NCI-H526 (cell line): ENCODE results near the gene JMJD7.

ENCODE experiments used
- DNase-seq, 2 experiments: peaks; one replicate each; lab custom pipeline; 2025; lab: John Stamatoyannopoulos, UW

Gene JMJD7

DNA sequence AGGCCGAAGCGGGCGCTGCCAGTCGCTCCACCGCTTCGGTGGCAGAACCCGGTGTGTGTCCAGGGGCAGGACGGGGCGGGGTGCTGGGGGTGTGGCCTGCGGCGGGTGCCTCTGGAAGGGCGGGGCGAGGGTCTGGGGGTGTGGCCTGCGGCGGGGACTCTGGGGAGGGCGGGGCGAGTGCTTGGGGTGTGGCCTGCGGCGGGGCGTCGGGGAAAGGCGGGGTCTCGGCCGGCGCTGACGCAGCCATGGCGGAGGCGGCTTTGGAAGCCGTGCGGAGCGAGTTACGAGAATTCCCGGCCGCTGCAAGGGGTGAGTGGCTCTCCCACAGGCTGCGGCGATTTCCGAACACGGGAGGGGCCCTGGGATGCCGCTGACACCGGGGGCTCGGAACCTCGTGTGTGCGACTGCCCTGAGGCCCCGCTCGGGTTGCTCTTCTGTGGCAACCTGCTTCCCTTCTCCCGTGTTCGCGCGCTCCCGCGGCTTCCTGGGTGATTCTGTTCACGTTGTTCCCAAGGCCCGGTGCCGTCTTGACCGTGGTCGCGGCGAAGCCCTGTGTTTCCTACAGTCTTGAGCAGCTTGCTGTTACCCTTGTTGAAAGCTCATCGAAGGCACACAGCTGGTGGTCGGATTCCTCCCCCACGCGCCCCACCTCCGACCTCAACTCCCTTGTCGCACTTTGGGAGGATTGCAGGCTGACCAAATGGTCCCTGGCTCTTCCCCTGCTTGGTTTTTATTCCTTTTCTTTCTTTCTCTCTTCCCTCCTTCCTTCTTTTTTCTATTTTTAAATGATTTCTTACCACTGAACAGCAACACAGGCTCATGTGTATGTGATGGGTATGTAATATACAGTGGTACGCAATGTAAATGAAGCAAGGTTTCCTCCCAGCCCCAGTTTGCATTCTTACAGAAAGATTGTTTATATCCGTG lies at the start of gene JMJD7:
JMJD7 (plus strand) TSS at position 213 of the 927 bp plus-strand sequence; CDS start at position 246, 33 bp downstream.
- DNase-seq = peak; percentile 37 to 92

DNA sequence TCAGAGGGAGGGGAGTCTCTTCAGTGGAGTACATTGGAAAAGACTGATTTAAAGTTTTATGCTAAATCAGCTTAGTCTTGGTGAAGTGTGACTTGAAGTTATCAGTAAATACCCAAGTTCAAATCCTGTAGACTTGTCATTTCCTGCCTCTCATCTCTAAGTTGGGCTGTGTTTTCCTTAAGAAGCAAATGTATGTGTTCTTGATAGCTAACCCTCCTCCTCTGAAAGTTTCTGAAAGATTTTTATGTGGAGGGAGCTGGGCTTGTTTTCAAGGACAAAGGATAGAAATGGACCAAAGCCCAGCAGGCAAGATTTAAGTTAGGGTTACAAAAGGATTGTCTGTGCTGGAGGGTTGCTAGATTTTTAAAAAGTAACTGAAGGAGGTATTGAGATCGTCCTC lies 49.4 kb upstream of the JMJD7 start:
- DNase-seq = no peak

DNA sequence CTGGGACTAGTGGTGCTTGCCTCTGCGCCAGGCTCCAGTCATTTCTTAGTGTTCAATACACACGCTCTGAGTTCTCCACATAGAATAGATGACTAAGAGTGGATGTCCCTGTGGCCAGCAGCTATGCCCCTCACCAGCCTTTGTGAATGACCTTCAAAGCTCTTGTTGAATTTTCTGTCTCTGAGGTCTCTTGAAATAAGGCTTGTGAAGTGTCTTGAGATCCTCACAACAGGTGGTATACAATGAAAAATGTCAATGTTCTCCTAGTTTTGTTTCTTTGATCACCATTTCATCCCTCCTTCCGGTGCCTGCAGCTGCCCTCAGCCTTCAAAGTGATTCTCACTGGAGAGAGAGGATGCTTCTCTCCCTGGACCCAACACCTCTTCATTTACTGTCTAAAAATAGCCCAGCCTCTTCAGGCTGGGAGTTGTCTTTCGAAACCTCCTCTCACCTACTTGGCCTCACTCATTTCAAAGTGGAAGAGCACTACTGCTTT lies 48.2 kb upstream of the JMJD7 start:
- no peak for DNase-seq

DNA sequence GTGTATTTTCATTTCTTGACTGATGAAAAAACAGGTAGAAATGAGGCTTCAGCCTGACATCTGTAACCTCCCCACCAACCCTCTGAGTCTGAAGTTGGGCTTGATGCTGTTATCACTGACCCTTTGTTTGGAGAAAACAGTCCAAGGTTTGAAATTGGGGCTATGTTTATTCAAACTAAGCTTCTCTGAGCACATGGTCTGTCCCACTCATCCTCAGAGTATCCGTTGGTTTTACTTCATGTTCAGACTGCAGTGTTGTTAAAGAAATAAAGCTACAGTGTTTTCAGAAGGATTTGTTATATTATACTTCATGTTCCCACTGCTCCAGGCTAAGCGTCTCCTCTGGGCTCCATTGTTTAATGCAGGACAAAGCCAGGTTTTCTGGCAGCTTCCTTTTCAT lies 47.6 kb upstream of the JMJD7 start:
- no peak for DNase-seq

DNA sequence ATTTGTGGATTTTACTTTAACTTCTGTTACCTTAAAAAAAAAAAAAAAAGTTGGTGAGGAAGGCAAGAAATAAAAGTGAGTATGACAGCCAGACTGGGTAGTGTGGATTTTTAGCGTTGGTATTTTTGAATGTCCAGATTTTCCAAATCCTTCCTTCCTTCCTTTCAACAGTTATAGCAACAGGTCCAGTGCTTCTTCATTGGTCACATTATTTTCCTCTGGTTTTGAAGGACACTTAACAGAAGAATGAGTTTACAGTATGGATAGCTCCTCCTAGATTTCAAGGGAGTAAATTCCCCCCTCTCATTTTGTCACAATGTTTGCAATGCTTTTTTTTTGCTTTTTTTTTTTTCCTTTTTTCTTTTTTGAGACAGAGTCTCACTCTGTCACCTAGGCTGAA lies 47.2 kb upstream of the JMJD7 start:
- DNase-seq = no peak

DNA sequence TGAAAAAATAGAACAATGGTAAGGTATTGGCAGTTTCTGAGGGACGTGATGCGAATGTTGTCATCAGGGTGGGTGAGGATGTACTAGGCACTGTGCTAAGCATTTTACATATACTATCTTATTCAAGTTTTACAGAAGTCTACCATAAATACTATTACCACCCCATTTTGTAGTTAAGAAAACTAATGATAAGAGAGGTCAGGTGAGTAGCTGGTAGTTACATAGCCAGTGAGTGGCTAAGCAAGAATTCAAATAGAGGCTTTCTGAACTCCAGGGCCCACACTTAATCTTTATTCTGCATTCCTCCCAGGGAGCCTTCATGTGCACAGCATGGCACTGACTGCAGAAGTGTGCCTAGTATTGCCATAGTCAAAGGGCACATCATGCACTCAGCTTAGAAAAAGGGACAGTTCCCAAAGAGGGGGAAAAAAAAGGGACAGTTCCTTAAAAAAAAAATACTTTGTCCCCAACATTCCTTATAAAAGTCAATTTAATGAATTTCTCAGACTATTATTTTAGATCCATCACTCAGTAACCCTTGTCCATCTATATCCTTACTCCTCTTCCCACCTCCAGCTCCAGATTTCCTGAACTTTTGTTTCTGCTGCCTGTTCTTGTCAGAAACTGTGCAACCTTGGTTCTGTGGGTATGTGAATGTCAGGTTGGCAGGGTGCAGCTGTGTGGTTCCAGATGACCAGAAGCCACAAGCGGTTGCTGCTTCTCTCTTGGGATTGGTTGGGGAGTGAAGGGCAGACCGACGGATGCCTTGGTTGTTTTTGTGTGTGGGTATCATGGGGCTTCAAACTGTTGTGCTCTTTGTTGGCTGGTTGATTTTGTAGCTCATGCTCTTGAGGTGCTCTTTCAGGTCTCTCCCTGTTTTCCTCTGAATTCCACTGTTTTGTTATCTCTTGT lies 45.3 kb upstream of the JMJD7 start:
- no peak for DNase-seq

DNA sequence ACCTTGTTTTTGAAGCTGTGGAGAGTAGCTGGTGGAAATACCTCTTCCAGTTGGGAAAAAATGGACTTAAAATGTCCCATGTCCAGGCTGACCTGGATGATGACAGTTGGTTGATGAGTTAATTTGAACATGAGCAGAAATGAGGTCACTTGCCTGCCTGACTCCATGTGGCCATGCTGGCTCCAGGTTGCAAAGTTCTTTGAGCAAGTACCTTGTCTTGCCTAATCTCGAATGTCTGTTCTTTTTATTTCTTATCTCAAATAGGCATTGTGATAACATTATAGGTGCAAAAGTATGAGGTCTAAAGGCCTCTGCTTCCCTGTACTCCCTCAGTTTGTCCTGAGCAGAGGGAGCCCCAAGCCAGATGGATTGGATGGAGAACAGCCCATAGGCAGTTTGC lies 44.6 kb upstream of the JMJD7 start:
- DNase-seq = no peak

DNA sequence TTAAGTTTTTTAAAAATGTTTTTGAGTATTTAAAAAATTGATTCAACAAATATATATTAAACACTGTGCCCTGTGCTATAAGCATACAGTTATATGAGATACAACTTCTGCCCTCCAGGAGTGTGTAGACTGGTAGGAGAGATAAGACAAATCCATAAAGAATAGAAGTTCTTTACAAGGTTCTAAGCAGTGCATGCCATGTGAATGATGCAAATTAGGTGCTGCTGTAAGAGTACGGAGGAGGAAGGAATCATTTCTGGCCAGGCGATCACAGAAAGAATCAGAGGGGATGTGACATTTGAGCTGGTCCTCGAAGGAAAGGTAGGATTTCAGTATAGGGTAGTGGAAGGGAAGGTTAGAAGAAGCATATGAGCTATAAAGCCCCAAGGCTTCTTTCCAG lies 39.6 kb upstream of the JMJD7 start:
- peak in 1 of 2 experiments; percentile 20 for DNase-seq

DNA sequence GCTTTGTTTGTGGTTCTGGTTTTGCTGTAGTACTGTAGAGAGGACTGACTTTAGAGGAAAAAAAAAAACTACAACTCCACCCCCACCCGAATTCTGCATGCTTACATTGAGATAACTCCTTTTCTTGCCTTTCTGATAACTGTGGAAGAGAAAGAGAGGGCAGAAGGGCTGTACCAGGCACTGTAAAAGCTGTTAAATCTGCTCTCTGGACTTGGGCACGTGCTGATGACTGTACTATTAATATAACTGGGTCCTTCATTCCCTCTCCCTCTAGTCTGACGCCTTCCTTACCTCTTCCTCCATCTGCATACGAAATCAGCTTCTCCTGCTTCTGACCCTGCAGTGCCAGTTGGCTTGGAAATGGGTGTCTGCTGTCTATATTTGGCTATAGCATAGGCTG lies 38.7 kb upstream of the JMJD7 start:
- no peak for DNase-seq

DNA sequence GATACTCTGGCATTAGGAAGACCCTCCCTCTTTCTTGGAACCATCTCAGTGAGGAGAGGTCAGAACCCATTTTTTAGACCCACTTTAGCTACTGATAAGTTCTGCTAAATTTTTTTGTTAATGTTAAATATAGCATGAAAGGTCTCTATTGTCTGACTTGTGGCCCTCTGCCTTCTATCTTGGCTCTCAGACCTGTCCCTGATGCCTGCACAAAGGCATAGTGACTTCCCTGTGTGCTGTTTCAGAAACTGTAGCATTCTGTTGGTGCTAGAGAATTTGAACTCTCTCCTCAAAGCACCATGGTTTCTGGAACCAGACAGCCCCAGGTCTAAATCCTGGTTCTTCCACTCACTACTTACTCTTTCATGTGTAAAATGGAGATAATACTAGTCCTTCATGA lies 38.2 kb upstream of the JMJD7 start:
- no peak for DNase-seq

DNA sequence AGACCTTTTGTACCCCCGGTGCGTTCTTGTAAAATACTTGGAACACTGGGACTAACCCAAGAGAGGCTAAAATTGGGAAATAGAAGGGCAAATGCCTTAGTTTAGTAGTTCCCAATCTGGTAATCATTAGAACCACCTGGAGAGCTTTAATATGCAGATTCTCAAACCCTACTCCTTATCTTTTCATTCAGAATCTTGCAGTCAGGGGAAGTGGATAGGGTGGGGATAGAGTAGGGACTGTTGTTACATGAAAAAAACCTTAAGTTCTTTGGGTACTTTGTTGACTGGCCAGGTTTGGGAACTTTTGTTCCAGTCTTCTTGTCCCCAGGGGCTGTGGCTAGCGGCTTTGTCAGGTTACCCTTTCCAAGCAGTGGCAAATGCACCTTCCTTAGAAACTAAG lies 37.7 kb upstream of the JMJD7 start:
- no peak for DNase-seq

DNA sequence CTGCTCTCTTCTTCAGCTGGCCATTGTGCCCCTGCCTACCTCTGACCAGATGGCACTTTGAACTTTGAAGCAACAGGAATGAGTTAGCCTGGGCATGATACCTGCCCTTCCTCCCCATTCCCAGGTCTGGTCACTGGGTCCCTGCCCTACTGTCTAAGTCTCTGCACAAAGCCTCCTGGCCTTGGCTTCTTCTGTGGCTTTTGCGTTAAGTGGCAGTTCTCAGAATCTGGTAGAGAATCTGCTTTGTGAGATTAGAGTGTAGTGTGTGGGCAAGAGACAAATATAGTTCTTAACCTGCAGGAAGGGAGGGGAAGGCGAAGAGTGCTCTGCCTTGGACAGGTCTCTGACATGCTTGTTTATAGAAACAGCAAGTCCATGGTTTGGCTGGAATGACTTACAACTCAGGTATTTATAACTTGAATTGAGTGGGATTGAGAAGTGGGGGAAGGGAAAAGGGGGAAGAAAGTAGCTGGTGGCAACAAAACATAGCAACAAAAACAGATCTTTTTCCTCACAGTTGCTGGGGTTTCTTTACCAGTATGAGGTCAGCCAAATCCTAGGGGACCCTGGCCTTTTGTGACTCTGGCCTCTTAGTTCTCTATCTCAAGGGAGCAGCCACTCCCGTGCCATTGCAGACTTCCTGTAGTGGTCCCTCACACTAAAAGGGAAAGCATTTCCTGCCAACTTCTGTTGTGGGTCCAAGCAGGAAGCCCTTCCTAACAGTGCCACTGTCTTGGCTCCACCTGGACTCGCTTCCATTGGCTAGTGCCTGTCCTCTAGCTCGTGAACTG lies 36.9 kb upstream of the JMJD7 start:
- no peak for DNase-seq

DNA sequence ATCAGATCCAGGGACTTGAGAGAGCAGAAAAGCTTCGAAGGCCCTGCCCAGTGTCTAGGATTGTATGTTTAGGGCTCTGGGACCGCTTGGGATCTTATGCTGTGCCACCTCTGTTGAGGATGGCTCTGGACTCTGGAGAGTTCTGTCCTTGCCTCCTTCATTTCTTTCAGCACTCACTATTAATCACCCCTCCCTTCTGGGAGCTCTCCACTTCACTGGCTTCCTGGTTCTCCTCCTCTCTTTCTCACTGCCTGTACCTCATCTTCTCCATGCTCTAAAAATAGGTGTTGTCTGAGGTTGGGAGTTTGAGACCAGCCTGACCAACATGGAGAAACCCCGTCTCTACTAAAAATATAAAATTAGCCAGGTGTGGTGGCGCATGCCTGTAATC lies 36.4 kb upstream of the JMJD7 start:
- no peak for DNase-seq

DNA sequence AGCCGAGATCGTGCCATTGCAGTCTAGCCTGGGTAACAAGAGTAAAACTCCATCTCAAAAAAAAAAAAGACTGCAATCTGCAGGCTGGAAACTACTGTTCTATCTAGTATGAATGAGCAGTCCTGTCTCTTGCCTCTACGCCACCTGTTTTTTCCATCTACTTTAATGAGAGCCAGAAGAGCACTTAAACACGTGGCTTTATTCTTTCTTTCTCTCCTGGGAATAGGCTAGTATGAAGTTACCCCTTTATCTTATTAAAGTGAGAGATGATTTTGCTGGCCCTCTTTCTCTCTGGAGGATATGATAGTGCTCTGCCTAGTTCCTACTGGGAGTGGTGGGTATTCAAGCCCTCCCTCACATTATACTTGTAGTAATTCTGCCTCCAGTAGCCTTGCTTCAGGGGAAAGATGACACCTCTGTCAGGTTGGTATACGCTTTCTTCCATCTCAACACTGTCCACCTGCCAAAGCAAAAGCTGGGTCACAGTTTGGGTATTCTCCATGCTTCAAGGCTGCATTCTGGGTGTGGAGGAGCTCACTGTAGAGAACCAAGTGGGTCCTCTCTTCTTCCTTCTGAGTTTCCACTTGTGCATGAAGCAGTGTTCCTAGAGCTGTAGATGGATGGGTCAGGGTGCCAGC lies 35.8 kb upstream of the JMJD7 start:
- no peak for DNase-seq

DNA sequence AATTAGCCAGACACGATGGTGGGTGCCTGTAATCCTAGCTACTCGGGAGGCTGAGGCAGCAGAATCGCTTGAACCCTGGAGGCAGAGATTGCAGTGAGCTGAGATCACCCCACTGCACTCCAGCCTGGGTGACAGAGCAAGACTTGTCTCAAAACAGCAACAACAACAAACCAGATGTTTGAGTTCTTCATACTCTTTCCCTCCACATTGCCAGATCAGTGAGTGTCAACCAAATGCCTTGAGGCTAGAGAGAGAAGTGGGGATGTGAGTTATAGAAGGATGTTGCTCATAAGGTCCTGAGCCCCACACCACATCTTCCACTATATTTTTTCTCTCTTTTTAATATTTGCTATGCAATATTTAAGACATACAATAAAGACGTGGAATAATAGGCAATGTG lies 33.8 kb upstream of the JMJD7 start:
- no peak for DNase-seq

DNA sequence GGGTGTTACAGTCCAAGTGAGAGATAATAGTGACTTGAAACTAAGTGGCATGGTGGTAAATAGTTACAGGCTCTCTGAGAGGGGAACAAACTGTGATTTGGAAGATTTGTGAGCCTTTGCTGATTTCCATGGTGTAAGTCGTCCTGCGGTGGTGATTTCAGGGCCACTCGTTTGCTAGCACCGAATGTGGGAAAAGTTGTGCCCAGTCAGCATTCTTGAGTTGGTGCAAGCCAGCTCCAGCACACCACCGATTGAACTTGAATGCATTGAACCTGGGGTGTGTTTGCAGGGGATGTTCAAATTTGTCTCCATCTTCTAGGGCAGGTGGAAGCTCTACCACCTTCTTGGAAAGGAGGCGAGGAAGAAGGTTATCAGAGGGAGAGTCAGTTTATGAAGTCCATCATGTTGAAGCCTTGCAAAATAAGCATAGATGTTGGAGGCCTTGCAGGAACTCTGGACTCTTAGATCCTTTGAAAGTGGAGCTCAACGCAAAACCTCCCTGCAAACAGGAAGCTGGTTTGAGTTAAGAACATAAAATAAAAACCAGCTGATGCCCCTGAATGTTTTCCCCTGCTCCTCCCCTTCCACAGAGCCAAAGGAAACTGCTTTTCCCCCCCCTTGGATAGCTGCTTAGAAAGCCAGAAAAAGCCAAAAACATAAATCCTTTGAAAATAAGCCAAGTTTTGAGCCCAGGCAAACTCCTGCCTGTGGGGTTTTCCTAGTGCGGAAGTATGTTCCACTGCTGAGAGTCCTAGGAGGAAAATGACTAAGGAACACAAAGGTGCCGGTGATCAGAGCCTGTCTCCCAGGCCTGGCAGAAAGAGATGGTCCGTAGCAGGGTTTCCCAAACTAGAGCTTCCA lies 31.7 kb upstream of the JMJD7 start:
- no peak for DNase-seq

DNA sequence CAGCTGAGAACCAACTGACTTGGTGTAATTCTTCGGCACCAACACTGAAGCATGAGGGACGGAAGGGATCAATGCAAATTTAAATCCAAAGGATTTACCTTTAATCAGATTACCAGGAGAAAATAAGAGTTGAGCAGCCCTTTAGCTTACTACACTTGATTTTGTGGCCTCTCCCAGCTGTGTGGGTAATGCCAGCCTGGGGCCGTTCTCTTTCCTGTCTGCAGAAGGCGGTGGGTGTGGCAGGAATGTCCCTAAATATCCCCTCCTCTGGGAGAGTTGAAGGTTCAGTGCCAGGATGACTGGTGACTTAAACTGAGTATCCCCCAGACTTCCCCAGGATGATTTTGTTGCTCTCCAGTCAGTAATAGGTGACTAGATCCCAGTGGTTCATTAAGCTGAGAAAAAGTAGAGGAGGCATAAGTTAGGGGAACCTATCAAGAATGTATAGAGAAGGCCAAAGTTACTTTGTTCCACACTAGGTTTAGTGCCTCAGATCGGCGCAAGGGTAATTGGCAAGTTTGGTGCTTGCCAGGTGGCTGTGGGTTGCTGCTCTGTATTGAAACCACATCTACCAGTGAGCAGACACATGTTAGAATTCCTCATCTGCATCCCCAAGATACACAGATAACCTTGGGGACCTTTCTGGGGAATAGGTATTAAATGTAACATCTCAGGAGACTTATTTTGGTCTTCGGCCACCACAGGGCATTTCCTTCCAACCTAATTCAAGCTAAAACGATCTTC lies 30.5 kb upstream of the JMJD7 start:
- no peak for DNase-seq

DNA sequence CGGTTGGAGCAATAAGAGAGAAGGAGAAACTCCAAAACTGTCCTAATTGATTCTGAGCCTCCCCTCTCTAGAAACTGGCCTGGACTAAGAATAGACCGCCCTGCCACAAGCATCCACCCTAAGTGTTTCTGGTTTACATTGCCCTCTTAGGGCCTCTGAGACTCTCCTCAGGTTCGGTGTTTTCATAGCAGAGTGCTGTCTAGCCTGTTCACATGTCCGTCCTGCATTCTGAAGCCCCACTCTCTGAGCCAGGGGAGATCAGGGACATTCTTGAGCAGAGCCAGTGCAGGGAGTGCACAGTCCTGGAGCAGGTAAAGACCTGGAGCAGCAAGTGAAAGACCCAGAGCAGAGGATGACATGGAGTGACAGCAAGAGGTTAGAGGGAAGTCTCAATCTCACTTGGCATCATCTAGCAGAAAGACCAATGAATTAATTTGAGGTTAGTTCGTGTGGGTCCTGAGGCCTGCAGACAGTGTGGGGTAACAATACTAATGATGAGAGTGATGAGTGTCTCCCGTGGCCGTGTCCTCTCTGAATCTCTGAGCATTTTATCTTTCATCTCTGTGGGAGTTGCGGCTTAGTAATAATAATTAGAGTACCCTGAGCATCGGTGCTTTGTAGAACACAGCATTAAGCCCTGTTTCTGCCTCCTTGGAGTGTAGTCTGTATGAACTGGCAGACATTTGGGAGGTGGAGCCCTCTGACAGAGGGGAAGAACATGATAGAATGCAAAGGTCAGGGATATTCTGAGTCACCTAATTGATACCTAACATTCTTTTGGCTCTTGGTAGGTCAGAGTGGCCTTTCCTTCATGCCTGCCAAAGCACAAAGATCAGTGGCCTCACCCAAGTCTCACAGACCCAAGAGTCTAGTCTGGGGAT lies 29.0 kb upstream of the JMJD7 start:
- DNase-seq = no peak

DNA sequence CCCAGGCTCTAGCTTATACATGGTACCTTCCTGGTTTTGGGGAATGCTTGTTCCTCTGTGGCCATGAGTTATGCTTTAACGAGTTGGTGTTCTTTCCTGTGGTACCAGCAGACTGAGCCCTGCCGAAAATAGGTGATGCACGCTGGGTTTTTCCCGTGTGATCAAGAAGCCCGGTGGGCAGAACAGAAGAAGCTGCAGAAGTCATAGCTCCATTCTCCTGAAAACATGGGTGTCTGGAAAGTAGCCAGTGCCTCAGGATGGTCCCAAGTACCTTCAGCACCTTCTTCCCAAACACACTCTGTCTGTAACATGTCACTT lies 28.4 kb upstream of the JMJD7 start:
- no peak for DNase-seq
